Measurements from ENCODE around the gene GPATCH1. TPM values are rescaled to one million over a fixed set of nuclear protein-coding genes. Genes with fewer than 3 reads are reported as not detected.

Gene GPATCH1
- total RNA-seq, 3 donors from 2014 or later (not counting 1 experiment from before 2014, with no cell fraction given) = 9.1 to 15.0 (median 12.7) TPM

DNA sequence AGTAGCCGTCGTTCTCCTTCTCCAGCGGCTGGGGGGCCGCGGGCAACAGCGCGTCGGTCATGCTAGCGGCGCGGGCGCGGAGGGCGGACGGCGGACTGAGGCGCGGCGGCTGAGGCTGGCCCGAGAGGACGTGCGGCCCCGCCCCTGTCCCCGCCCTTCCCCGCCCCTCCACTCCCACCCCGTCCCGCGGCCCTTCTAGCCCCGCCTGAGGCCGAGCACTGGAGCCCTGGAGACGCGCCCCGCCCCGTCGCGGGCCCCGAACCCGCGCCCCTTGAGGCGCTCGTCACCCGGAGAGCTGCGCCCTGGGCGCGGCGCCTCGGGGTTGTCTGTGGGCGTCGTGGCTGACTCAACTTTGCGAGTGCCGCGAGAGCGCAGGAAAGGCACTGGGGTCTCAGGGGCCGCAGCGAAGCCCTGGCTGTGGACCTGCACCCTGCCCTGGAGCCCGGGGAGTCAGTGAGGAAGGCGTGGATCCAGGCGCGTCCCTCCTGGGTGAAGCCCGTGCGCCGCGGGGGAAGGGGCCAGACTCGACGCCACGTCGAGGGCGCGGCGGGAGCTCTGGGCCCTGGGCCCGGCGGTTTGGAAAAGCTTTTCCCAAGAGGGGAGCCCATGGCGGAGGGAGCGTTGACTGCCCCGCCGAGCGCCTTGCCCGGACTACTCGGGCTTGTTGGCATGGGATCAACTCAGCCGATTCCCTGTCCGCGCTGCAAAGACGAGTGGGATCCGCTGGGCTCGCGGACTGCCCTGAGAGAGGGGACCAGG lies 16.0 kb upstream of the GPATCH1 start, which contains the start of gene RHPN2:
Gene RHPN2, minus strand, starts transcription at position 97 of the 759 bp plus-strand sequence. Its CDS starts 36 bp downstream, at position 61.
- H3K27ac Mint-ChIP-seq = no peak within 1 kb of the TSS
- no peaks in the 10 kb centered on the region for H3K9me3 Mint-ChIP-seq
- intact Hi-C loops (cut with micrococcal nuclease) = loop anchor here (5.0 kb wide), 1 partner anchor 393 kb away; no protein-coding TSS in a partner anchor
- peak within 1 kb of the TSS; percentile 66 for H3K4me3 Mint-ChIP-seq
- Histone ChIP-seq H3K4me1 (ENCODE audit: control insufficient read depth, insufficient read depth, low read length) (peaks cover 7% of the 10 kb centered on the region), H3K27ac (ENCODE audit: low read length) (no peak within 1 kb of the TSS), H3K9me3 (ENCODE audit: control insufficient read depth, insufficient read depth, low read length) (no peaks in the 10 kb centered on the region), H3K27me3 (ENCODE audit: control insufficient read depth, insufficient read depth, low read length) (peaks cover 11% of the 10 kb centered on the region), H3K4me3 (ENCODE audit: low read length) (peak within 1 kb of the TSS; percentile 10), H3K36me3 (ENCODE audit: control insufficient read depth, insufficient read depth, low read length) (no peaks in the 10 kb centered on the region)
- peak in 1 of 2 donors; percentile 52 for DNase-seq
- TF ChIP-seq, protein P1, sequence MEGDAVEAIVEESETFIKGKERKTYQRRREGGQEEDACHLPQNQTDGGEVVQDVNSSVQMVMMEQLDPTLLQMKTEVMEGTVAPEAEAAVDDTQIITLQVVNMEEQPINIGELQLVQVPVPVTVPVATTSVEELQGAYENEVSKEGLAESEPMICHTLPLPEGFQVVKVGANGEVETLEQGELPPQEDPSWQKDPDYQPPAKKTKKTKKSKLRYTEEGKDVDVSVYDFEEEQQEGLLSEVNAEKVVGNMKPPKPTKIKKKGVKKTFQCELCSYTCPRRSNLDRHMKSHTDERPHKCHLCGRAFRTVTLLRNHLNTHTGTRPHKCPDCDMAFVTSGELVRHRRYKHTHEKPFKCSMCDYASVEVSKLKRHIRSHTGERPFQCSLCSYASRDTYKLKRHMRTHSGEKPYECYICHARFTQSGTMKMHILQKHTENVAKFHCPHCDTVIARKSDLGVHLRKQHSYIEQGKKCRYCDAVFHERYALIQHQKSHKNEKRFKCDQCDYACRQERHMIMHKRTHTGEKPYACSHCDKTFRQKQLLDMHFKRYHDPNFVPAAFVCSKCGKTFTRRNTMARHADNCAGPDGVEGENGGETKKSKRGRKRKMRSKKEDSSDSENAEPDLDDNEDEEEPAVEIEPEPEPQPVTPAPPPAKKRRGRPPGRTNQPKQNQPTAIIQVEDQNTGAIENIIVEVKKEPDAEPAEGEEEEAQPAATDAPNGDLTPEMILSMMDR (IDR thresholded peaks at IDR 0.05) = no peak
- 7% methylated on average over 85 of the region's 86 CpGs for WGBS (ENCODE audit: insufficient coverage)
- no peaks in the 10 kb centered on the region for H3K36me3 Mint-ChIP-seq
- peak in 2 of 3 donors; percentile 37 to 68 for ATAC-seq
- H3K27me3 Mint-ChIP-seq (ENCODE audit: low read depth in 2 of 2) = peaks cover 18 to 31% of the 10 kb centered on the region in 2 donors
- H3K4me1 Mint-ChIP-seq = peaks cover 0 to 4% of the 10 kb centered on the region in 2 donors

DNA sequence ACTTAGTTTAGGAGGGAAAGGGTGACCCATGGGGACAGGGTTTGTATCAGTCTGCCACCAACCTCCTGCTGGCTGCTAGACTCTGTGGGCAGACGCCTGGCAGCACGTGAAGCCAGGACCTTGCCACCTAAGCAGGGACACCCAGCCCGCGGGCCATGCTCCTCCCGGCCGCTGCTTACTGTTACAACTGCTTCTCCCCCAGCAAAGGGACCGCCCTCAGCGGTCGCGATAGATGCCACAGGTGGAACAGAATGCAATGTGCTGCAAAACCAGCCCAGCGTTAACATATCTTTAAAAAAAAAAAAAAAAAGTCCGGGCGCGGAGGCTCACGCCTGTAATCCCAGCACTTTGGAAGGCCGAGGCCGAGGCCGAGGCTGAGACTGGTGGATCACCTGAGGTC lies 14.4 kb upstream of the GPATCH1 start:
- H3K36me3 Mint-ChIP-seq = no peaks in the 10 kb centered on the region
- 84% methylated on average over 18 of the region's 18 CpGs for WGBS (ENCODE audit: insufficient coverage)
- Histone ChIP-seq H3K9me3 (ENCODE audit: control insufficient read depth, insufficient read depth, low read length) (no peaks in the 10 kb centered on the region), H3K4me1 (ENCODE audit: control insufficient read depth, insufficient read depth, low read length) (peaks cover 7% of the 10 kb centered on the region), H3K27me3 (ENCODE audit: control insufficient read depth, insufficient read depth, low read length) (peaks cover 11% of the 10 kb centered on the region), H3K36me3 (ENCODE audit: control insufficient read depth, insufficient read depth, low read length) (no peaks in the 10 kb centered on the region), H3K27ac (ENCODE audit: low read length) (no peak overlapping the region), H3K4me3 (ENCODE audit: low read length) (no peak overlapping the region)
- no peak overlapping the region for H3K27ac Mint-ChIP-seq
- no peak for DNase-seq
- no peak for ATAC-seq
- H3K4me1 Mint-ChIP-seq = peaks cover 0 to 4% of the 10 kb centered on the region in 2 donors
- peaks cover 7 to 23% of the 10 kb centered on the region in 2 donors for H3K27me3 Mint-ChIP-seq (ENCODE audit: low read depth in 2 of 2)
- H3K9me3 Mint-ChIP-seq = no peaks in the 10 kb centered on the region
- intact Hi-C loops (cut with micrococcal nuclease) = loop anchor here (5.0 kb wide), 1 partner anchor 394 kb away; no protein-coding TSS in a partner anchor
- peak overlapping the region; percentile 59 for H3K4me3 Mint-ChIP-seq
- TF ChIP-seq, protein P1 (IDR thresholded peaks at IDR 0.05) = no peak

DNA sequence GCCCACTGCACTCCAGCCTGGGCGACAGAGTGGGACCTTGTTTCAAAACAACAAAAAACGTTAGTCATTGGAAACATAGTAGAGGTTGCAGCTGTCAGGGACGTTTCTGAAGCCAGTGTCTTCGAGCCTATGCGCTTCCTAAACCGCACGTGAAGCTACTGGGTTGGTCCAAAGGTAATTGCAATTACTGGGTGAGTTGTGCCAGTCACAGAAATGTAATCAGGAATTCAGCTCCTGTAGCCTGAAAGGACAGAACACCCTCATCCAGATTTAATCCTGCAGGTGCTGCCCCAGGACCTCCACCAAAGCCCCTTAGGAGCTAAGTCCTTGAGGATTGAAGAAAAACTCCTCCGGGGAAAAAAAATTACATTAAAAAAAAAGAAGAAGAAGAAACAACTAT lies 13.9 kb upstream of the GPATCH1 start:
- Mint-ChIP-seq H3K9me3 (no peaks in the 10 kb centered on the region), H3K27ac (no peak overlapping the region), H3K36me3 (no peaks in the 10 kb centered on the region), H3K4me3 (no peak overlapping the region), H3K4me1 (peaks cover 0 to 4% of the 10 kb centered on the region in 2 donors), H3K27me3 (ENCODE audit: low read depth in 2 of 2) (peaks cover 7 to 20% of the 10 kb centered on the region in 2 donors)
- H3K4me1 ChIP-seq (ENCODE audit: control insufficient read depth, insufficient read depth, low read length) = peaks cover 7% of the 10 kb centered on the region
- ATAC-seq (no peak), DNase-seq (no peak)
- intact Hi-C loops (cut with micrococcal nuclease) = loop anchor here (5.0 kb wide), 1 partner anchor 395 kb away; no protein-coding TSS in a partner anchor
- no peaks in the 10 kb centered on the region for H3K36me3 ChIP-seq (ENCODE audit: control insufficient read depth, insufficient read depth, low read length)
- no peaks in the 10 kb centered on the region for H3K9me3 ChIP-seq (ENCODE audit: control insufficient read depth, insufficient read depth, low read length)
- TF ChIP-seq, protein P1 (IDR thresholded peaks at IDR 0.05) = no peak
- no peak overlapping the region for H3K27ac ChIP-seq (ENCODE audit: low read length)
- H3K4me3 ChIP-seq (ENCODE audit: low read length) = no peak overlapping the region
- H3K27me3 ChIP-seq (ENCODE audit: control insufficient read depth, insufficient read depth, low read length) = peaks cover 8% of the 10 kb centered on the region
- 87% methylated on average over 8 of the region's 8 CpGs for WGBS (ENCODE audit: insufficient coverage)

Measured in natural killer cell (primary cell).